Lower leg skin (tissue), 3 donors: ENCODE data around the gene MX2.

ENCODE experiments used
- POLR2A ChIP-seq, 2 donors: fragments of 450-650 bp; IDR thresholded peaks; one replicate each; pipeline ENCODE4 v1.6.1; 2016 to 2017; ENCODE audit warnings: antibody characterized with exemption in 2 of 2, mild to moderate bottlenecking in 1 of 2, moderate library complexity in 1 of 2
- TF ChIP-seq, protein P1 (sequence below), 3 donors: fragments of 450-650 bp; IDR thresholded peaks; one replicate each; pipeline ENCODE4 v1.5.1; 2016; ENCODE audit warnings: antibody characterized with exemption in 3 of 3, mild to moderate bottlenecking in 3 of 3, moderate library complexity in 2 of 3

DNA sequence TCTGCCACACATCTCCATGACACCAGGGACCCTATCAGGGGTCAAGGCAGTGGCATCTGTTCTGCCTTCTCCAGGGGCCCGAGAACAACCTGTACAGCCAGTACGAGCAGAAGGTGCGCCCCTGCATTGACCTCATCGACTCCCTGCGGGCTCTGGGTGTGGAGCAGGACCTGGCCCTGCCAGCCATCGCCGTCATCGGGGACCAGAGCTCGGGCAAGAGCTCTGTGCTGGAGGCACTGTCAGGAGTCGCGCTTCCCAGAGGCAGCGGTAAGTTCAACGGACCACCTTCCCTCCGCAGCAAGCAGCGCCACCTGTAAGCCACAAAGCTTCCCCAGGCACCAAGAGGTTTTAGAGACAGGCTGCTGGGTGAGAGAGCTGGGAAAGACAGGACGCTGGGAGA is 15.9 kb downstream of the MX2 start:
- TF ChIP-seq, protein P1, sequence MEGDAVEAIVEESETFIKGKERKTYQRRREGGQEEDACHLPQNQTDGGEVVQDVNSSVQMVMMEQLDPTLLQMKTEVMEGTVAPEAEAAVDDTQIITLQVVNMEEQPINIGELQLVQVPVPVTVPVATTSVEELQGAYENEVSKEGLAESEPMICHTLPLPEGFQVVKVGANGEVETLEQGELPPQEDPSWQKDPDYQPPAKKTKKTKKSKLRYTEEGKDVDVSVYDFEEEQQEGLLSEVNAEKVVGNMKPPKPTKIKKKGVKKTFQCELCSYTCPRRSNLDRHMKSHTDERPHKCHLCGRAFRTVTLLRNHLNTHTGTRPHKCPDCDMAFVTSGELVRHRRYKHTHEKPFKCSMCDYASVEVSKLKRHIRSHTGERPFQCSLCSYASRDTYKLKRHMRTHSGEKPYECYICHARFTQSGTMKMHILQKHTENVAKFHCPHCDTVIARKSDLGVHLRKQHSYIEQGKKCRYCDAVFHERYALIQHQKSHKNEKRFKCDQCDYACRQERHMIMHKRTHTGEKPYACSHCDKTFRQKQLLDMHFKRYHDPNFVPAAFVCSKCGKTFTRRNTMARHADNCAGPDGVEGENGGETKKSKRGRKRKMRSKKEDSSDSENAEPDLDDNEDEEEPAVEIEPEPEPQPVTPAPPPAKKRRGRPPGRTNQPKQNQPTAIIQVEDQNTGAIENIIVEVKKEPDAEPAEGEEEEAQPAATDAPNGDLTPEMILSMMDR (IDR thresholded peaks at IDR 0.05), result no peak
- TF ChIP-seq POLR2A (IDR thresholded peaks at IDR 0.05), result no peak
